Skeletal muscle satellite cell (primary cell): ENCODE measurements around the gene FLG. TPM values are rescaled to one million over a fixed set of nuclear protein-coding genes. Genes with fewer than 3 reads are reported as not detected.

Experiments used
- H3K27me3 ChIP-seq: 2 replicates; pipeline ENCODE4 v1.7.0; 2013; ENCODE audit warnings: low read length; ENCODE audit not compliant: control insufficient read depth, insufficient read depth
- H3K36me3 ChIP-seq: 2 replicates; pipeline ENCODE4 v1.7.0; 2013; ENCODE audit warnings: mild to moderate bottlenecking, control low read depth, low read length; ENCODE audit not compliant: insufficient read depth
- H3K4me1 ChIP-seq: 2 replicates; pipeline ENCODE4 v1.7.0; 2013; ENCODE audit warnings: low read length; ENCODE audit not compliant: control insufficient read depth, insufficient read depth
- H3K4me2 ChIP-seq: 2 replicates; pipeline ENCODE4 v1.7.0; 2013; ENCODE audit warnings: mild to moderate bottlenecking, low read length
- H3K4me3 ChIP-seq: 2 replicates; pipeline ENCODE4 v1.7.0; 2013; ENCODE audit warnings: low read length
- H3K9ac ChIP-seq: 2 replicates; pipeline ENCODE4 v1.7.0; 2013; ENCODE audit warnings: mild to moderate bottlenecking, low read depth, low read length, moderate library complexity
- H3K9me3 ChIP-seq: replicated peaks from 2 replicates; pipeline ENCODE4 v1.7.0; 2013; ENCODE audit warnings: mild to moderate bottlenecking, control low read depth, low read length
- total RNA-seq: library from RNA; depleted of rRNA; stranded (reverse); fragments of >200 nt; gene quantifications from 2 replicates; pipeline ENCODE4 v1.2.3, GENCODE V29; 2012; rRNA removed

The FLG gene
- under 0.01 TPM in 1 of 2 replicates, not detected in the other for total RNA-seq

DNA sequence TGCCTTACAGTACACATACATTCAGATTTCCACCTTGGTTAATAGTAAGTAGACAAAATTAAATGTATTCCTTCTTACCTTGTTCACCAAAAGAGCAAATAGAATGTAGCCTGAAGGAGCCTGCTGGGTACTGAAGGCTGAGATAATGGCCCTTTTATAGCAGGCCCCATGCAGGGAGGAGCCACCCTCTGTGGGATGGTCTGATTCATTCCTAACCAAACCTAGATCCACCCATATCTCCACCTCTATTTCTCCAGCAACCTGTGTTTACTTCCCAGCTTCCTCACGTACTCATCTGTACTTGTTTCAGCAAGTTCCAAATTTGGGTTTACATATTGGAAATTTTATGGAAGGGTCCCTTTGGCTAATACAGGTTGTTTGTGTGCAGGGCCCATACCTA, at the start of gene FLG:
TSS of gene FLG (minus strand) at position 129 of the 400 bp plus-strand sequence. CDS start 9,783 bp downstream, outside the sequence.
- no peak within 1 kb of the TSS for H3K9ac ChIP-seq
- no peak within 1 kb of the TSS for H3K4me3 ChIP-seq

DNA sequence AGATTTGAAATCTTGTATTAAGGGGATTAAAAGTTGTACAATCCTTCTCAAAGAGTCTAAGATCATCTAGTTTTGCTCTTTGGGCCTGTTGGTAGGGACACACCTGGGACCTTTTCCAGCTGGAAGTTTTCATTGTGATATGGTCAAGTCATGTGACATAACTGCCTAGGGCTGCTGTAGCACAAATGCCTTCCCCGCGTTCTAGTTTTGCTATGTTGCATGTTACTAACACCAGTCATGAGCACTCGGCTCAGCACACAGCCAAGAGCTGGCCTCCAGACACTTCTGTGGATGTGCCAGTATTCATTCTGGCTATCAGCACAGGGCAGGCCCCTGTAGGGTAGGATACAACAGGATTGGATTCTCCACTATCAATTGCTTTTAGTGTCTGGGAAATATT, 49.4 kb upstream of the FLG start:
- H3K4me3 ChIP-seq: no peak overlapping the region

More for the DNA sequence above, at the start of gene FLG:
- H3K9me3 ChIP-seq: no peaks in the 10 kb centered on the region
- H3K36me3 ChIP-seq: no peaks in the 10 kb centered on the region
- no peaks in the 10 kb centered on the region for H3K27me3 ChIP-seq
- H3K4me1 ChIP-seq: no peaks in the 10 kb centered on the region
- no peak within 1 kb of the TSS for H3K4me2 ChIP-seq

DNA sequence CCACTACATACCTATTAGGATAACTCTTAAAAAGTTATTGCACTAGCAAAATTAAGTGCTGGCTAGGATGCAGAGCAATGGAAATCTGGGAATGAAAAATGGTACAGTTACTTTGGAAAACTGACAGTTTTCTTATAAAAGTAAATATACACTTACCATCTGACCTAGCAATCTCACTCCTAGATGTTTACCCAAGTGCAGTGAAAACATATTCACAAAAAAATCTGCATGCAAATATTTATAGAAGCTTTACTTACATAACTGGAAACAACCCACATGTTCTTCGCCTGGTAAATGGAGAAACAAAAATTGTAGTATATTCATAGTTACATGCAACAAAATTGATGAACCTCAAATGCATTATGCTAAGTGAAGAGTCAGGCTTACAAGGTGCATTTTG, 47.6 kb upstream of the FLG start:
- Histone ChIP-seq H3K36me3 (no peaks in the 10 kb centered on the region), H3K9me3 (no peaks in the 10 kb centered on the region), H3K4me3 (no peak overlapping the region), H3K4me2 (no peak overlapping the region), H3K4me1 (no peaks in the 10 kb centered on the region), H3K9ac (no peak overlapping the region), H3K27me3 (no peaks in the 10 kb centered on the region)

More for the DNA sequence above, 49.4 kb upstream of the FLG start:
- H3K36me3 ChIP-seq: no peaks in the 10 kb centered on the region
- H3K9ac ChIP-seq: no peak overlapping the region
- no peaks in the 10 kb centered on the region for H3K9me3 ChIP-seq
- no peak overlapping the region for H3K4me2 ChIP-seq
- H3K27me3 ChIP-seq: no peaks in the 10 kb centered on the region
- H3K4me1 ChIP-seq: no peaks in the 10 kb centered on the region

DNA sequence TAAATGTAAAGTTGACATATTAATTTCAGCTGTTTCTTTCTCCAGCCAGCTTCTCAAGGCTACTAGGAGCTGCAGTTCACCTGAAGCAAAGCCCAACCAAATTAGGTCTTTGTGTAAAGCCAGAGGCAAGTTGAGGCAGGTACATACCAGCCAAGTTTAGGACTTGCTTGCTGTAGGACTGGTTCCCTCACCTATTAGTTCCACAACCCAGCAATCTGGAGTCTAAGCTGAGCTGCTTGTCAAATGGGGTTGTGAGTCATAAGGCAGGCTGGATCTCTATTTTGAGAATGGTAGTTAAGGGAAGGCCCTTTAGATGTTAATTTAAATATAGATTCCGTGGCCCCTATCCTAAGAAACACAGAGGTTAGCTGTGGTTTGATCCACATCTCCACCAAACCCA, 42.4 kb upstream of the FLG start:
- Histone ChIP-seq H3K4me3 (no peak overlapping the region), H3K4me2 (no peak overlapping the region), H3K9ac (no peak overlapping the region), H3K27me3 (no peaks in the 10 kb centered on the region), H3K4me1 (no peaks in the 10 kb centered on the region), H3K9me3 (no peaks in the 10 kb centered on the region), H3K36me3 (no peaks in the 10 kb centered on the region)

DNA sequence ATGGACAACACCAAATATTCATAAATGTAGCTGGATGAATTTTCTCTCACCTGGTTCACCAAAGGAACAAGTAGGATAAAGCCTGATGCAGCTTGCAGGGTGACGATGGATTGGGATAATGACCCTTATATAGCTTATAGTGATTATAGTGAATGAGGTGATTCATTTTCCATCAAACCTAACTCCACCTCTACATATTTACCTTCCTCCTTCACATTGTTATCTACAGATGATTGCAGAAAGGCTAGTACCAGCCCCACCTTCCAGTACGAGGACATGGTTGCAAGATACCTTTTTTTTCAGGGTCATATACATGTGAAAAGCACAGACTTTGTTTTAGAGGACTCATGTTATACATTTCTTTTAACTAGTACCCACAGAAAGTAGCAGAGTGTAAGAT, 34.9 kb upstream of the FLG start, which contains the start of gene FLG2:
TSS of gene FLG2 (minus strand) at position 101 of the 400 bp plus-strand sequence. CDS start 1,122 bp downstream, outside the sequence.
- Histone ChIP-seq H3K4me3 (no peak within 1 kb of the TSS), H3K4me1 (no peaks in the 10 kb centered on the region), H3K27me3 (no peaks in the 10 kb centered on the region), H3K4me2 (no peak within 1 kb of the TSS), H3K9ac (no peak within 1 kb of the TSS), H3K9me3 (no peaks in the 10 kb centered on the region), H3K36me3 (no peaks in the 10 kb centered on the region)

DNA sequence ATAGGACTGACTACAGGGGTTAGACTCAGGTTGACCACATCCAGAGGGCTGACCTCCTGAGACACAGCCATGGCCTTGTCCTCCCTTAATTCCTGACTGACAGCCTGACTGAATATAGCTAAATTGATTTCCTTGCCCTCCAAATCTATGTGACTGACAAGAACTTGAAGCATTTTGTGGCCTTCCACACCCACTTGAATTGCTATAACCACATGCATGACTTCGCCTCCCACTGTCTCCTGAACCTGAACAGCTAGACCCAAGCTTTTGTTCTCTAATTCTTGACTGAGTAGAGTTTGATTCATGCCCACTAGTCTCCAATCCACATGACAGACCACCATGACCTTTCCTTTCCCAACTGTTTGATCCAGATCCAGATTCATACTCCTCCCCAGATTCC, 31.7 kb upstream of the FLG start:
- Histone ChIP-seq H3K4me2 (no peak overlapping the region), H3K4me3 (no peak overlapping the region), H3K4me1 (no peaks in the 10 kb centered on the region), H3K9ac (no peak overlapping the region), H3K9me3 (no peaks in the 10 kb centered on the region), H3K27me3 (no peaks in the 10 kb centered on the region), H3K36me3 (no peaks in the 10 kb centered on the region)

DNA sequence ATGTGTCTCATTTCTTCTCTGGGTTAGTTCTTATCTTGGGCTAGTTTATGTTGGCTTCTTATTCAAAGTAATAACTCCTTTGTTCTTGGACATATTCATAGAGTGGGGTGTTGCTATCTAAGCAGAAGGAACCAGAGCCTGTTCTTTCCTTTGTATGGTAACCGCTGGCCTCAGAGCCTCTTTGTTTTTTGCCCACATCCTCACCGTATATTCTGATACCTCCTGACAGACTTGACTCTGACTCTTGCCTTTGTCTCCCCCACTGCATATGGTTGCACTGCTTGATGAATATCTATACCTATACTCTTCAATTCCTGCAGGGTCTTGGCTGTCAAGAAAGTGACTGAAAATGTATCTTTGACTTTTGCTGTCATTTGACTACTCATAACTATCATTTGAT, 24.6 kb upstream of the FLG start:
- H3K9me3 ChIP-seq: no peaks in the 10 kb centered on the region
- H3K9ac ChIP-seq: no peak overlapping the region
- no peaks in the 10 kb centered on the region for H3K27me3 ChIP-seq
- no peak overlapping the region for H3K4me2 ChIP-seq
- no peak overlapping the region for H3K4me3 ChIP-seq
- H3K4me1 ChIP-seq: no peaks in the 10 kb centered on the region
- no peaks in the 10 kb centered on the region for H3K36me3 ChIP-seq

DNA sequence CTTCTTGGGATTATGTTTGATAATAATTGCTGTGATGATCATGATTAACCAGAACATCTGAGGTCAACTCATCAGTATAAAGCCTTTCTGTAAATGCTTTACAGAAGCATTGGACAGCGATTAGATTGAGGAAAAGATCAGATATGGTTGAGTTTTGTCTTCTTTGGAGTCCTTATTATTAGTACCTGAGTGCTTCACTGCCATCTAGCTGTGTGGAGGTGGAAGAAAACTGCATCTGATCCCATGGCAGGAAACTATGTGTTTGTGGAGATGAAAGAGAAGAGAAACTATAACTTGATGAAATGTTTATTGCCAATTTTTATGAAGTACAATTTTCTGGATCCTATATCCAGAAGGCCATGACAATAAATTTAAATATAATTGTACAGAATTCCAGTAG, 23.4 kb upstream of the FLG start:
- Histone ChIP-seq H3K4me2 (no peak overlapping the region), H3K36me3 (no peaks in the 10 kb centered on the region), H3K9ac (no peak overlapping the region), H3K27me3 (no peaks in the 10 kb centered on the region), H3K4me3 (no peak overlapping the region), H3K9me3 (no peaks in the 10 kb centered on the region), H3K4me1 (no peaks in the 10 kb centered on the region)

DNA sequence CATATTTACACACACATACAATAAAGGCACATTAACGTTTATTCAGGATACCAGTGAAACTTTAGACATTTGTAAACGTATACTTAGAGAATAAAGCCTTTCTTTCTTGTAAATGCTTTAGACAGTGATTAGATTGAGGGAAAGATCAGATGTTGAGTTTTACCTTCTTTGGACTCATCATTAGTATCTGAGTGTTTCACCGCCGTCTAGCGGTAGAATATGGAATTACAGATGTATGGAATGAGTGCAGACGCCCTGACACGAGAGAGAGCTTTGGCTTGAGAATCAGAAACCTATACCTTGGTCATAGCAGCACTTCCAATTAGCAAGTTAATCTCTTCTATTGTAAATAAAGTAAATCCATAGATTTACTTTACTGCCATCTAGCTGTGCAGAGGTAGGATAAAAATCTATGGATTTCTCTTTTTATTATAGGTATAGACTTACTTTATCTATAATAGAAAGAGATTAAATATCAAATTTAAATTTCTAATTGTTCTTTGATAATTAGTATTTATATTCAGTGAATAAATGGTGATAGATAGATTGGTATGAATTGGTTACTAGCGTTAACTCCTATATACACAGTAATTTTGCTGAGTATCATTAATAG, 22.2 kb upstream of the FLG start:
- Histone ChIP-seq H3K9ac (no peak overlapping the region), H3K27me3 (no peaks in the 10 kb centered on the region), H3K4me3 (no peak overlapping the region), H3K9me3 (no peaks in the 10 kb centered on the region), H3K4me1 (no peaks in the 10 kb centered on the region), H3K4me2 (no peak overlapping the region), H3K36me3 (no peaks in the 10 kb centered on the region)

DNA sequence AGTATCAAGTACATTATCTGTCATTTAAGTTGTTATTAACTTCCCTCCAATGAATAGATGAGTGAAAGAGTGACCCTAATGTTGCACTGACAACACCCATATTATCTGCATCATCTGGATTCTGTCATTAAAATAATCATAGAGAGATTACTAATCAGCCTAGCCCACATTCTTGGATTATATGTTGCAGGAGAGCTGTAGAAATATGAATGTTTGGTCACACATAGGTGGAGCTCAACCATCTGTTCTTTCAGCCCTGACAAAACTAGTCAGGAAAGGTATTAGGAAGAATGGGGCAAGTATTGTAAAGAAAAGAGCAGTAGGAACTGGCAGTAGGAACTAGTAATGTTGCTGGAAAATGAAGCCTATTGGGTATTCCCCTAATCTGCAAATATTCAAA, 19.4 kb upstream of the FLG start:
- Histone ChIP-seq H3K9me3 (no peaks in the 10 kb centered on the region), H3K9ac (no peak overlapping the region), H3K36me3 (no peaks in the 10 kb centered on the region), H3K4me3 (no peak overlapping the region), H3K27me3 (no peaks in the 10 kb centered on the region), H3K4me2 (no peak overlapping the region), H3K4me1 (no peaks in the 10 kb centered on the region)

DNA sequence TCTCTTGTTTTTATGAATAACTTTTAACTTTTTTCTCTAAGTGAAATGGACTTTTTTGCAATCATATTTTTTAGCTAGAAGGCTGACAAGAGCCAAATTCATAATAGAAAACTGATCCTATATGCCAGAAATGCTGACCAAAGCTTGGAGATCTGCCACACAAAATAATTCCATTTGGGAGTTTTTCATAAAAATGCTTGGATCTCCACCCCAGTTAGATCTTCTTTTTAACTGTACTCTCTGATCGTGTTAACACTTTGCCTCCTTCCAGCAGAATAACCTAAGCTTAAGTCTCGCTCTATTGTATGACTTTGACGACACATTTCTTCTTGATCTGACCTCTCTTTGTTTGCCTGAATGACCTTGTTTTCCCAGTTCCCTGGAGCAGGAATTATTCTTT, 18.0 kb upstream of the FLG start:
- no peaks in the 10 kb centered on the region for H3K4me1 ChIP-seq
- no peaks in the 10 kb centered on the region for H3K36me3 ChIP-seq
- H3K4me3 ChIP-seq: no peak overlapping the region
- H3K9ac ChIP-seq: no peak overlapping the region
- H3K27me3 ChIP-seq: no peaks in the 10 kb centered on the region
- H3K9me3 ChIP-seq: no peaks in the 10 kb centered on the region
- no peak overlapping the region for H3K4me2 ChIP-seq

DNA sequence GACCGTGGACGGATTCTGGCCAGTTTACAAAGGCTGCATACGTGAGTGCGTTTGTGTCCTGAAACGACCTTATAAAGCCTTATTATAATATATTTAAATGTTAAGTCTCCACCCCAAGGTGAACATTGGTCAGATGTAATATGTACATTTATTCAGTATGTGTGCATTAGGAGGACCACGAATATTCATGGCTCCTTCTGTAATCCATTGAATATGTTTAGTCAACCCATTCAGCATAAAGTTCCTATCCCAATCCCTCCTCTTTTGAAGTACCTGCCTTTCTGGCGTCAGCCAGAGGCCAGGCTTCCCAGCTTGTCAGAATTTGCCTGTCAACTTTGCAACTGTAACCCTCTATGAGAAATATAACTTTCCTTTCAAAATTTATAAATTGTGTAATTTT, 10.4 kb upstream of the FLG start:
- H3K4me1 ChIP-seq: no peaks in the 10 kb centered on the region
- no peaks in the 10 kb centered on the region for H3K36me3 ChIP-seq
- no peaks in the 10 kb centered on the region for H3K27me3 ChIP-seq
- no peak overlapping the region for H3K9ac ChIP-seq
- no peak overlapping the region for H3K4me2 ChIP-seq
- H3K9me3 ChIP-seq: no peaks in the 10 kb centered on the region
- H3K4me3 ChIP-seq: no peak overlapping the region
